H1 (cell line): ENCODE results near the gene TARS2. TPM values are rescaled to one million over a fixed set of nuclear protein-coding genes. Genes with fewer than 3 reads are reported as not detected.

ENCODE experiments used
- CTCF ChIA-PET: fragments of 300-600 bp; sonication (Branson Sonifier 250); formaldehyde crosslinking; loops from one replicate; lab custom pipeline; 2021; ENCODE audit not compliant: partially characterized antibody; lab: Charles Lee
- POLR2A ChIA-PET: fragments of 300-600 bp; sonication (Branson Sonifier 250); formaldehyde crosslinking; loops from one replicate; lab custom pipeline; 2021; ENCODE audit warnings: inconsistent platforms; ENCODE audit not compliant: partially characterized antibody; lab: Charles Lee
- DNase-seq, 2 experiments: peaks; one replicate each; pipeline versions ENCODE4 v3.0.0 to v3.0.0-alpha.2; 2010 to 2022; ENCODE audit warnings: low spot score in 2 of 2, low read depth in 1 of 2, mixed read lengths in 1 of 2
- FAIRE-seq: peaks from 2 replicates; lab custom pipeline; 2011; peaks lifted over from hg19 to GRCh38; lab: Jason Lieb, UNC
- H2AFZ ChIP-seq: 2 replicates; pipeline ENCODE4 v1.8.1; 2012; ENCODE audit warnings: low read length, inconsistent platforms
- H2AK5ac ChIP-seq: 2 replicates; pipeline ENCODE4 v1.6.1; 2013; ENCODE audit warnings: low read depth, low read length
- H2BK120ac ChIP-seq: replicated peaks from 2 replicates; pipeline ENCODE3; 2013; ENCODE audit warnings: low read depth, low read length, inconsistent platforms
- H2BK12ac ChIP-seq: 2 replicates; pipeline ENCODE4 v1.6.1; 2013; ENCODE audit warnings: low read depth, low read length
- H2BK15ac ChIP-seq: 2 replicates; pipeline ENCODE4 v1.6.1; 2013; ENCODE audit warnings: low read length
- H2BK20ac ChIP-seq: 2 replicates; pipeline ENCODE4 v1.6.1; 2013; ENCODE audit warnings: low read length
- H2BK5ac ChIP-seq: 2 replicates; pipeline ENCODE4 v1.6.1; 2013; ENCODE audit warnings: low read depth, low read length
- H3K14ac ChIP-seq: 2 replicates; pipeline ENCODE4 v1.6.1; 2013; ENCODE audit warnings: inconsistent platforms; ENCODE audit not compliant: insufficient read length
- H3K18ac ChIP-seq: 2 replicates; pipeline ENCODE4 v1.6.1; 2013; ENCODE audit warnings: low read length; ENCODE audit errors: extremely low read depth
- H3K23ac ChIP-seq: 2 replicates; pipeline ENCODE4 v1.6.1; 2013; ENCODE audit warnings: inconsistent platforms; ENCODE audit not compliant: insufficient read length
- H3K23me2 ChIP-seq: 2 replicates; pipeline ENCODE4 v1.6.1; 2013; ENCODE audit warnings: low read depth, low read length
- H3K27ac ChIP-seq: 2 replicates; pipeline ENCODE4 v1.6.1; 2011; ENCODE audit warnings: low read depth, low read length, inconsistent platforms
- H3K27me3 ChIP-seq, 4 experiments: replicated peaks in 1 of 4; 1 replicate in 1 of 4; 2 replicates in 3 of 4; pipeline versions ENCODE4 v1.6.1 to v1.8.1; 2011 to 2013; ENCODE audit warnings: low read length in 3 of 4, mild to moderate bottlenecking in 3 of 4, inconsistent platforms in 2 of 4, mixed read lengths in 2 of 4, moderate library complexity in 1 of 4; ENCODE audit not compliant: control insufficient read depth in 3 of 4, insufficient read depth in 3 of 4; ENCODE audit errors: extremely low read depth in 1 of 4
- H3K36me3 ChIP-seq, 4 experiments: 2 replicates each; pipeline versions ENCODE4 v1.6.1 to v1.8.1; 2011 to 2013; ENCODE audit warnings: mild to moderate bottlenecking in 4 of 4, low read length in 3 of 4, moderate library complexity in 2 of 4, control low read depth in 1 of 4, inconsistent platforms in 1 of 4; ENCODE audit not compliant: insufficient read depth in 4 of 4, control insufficient read depth in 2 of 4
- H3K4ac ChIP-seq: replicated peaks from 2 replicates; pipeline ENCODE3; 2013; ENCODE audit warnings: low read length, low read depth, mixed read lengths, inconsistent platforms; ENCODE audit not compliant: insufficient read length
- H3K4me1 ChIP-seq, 4 experiments: replicated peaks in 1 of 4; 1 replicate in 1 of 4; 2 replicates in 3 of 4; pipeline versions ENCODE4 v1.6.1 to v1.8.1; 2011 to 2013; ENCODE audit warnings: low read length in 3 of 4, inconsistent platforms in 2 of 4, mixed read lengths in 1 of 4; ENCODE audit not compliant: insufficient read depth in 4 of 4, control insufficient read depth in 3 of 4
- H3K4me2 ChIP-seq, 2 experiments: 2 replicates each; pipeline versions ENCODE4 v1.6.1 to v1.8.1; 2011 to 2013; ENCODE audit warnings: low read depth in 2 of 2, low read length in 2 of 2, control low read depth in 1 of 2, inconsistent platforms in 1 of 2, mild to moderate bottlenecking in 1 of 2; ENCODE audit not compliant: insufficient read depth in 1 of 2
- H3K4me3 ChIP-seq, 4 experiments: fragments of 200-600, 300-600 bp in 1 of 4; sonication (generic), shearing (Covaris generic), sonication (Bioruptor Twin) in 1 of 4; 2 replicates each; pipeline versions ENCODE4 v1.5.1 to v1.8.1; 2011 to 2016; ENCODE audit warnings: low read length in 4 of 4, low read depth in 3 of 4, control low read depth in 2 of 4, inconsistent platforms in 2 of 4, mild to moderate bottlenecking in 2 of 4, mixed read lengths in 1 of 4, moderate library complexity in 1 of 4; ENCODE audit not compliant: insufficient read depth in 2 of 4; ENCODE audit errors: extremely low read depth in 1 of 4
- H3K56ac ChIP-seq: replicated peaks from 2 replicates; pipeline ENCODE3; 2013; ENCODE audit warnings: low read depth, mild to moderate bottlenecking, mixed read lengths, low read length, inconsistent platforms; ENCODE audit not compliant: insufficient read length
- H3K79me1 ChIP-seq: 2 replicates; pipeline ENCODE4 v1.6.1; 2013; ENCODE audit warnings: low read depth, low read length, control low read depth
- H3K79me2 ChIP-seq, 2 experiments: 2 replicates each; pipeline versions ENCODE4 v1.6.1 to v1.8.1; 2012 to 2013; ENCODE audit warnings: low read length in 2 of 2, mild to moderate bottlenecking in 2 of 2, inconsistent platforms in 1 of 2; ENCODE audit not compliant: insufficient read depth in 2 of 2, control insufficient read depth in 1 of 2
- H3K9ac ChIP-seq, 4 experiments: replicated peaks in 1 of 4; 1 replicate in 1 of 4; 2 replicates in 3 of 4; pipeline versions ENCODE4 v1.6.1 to v1.8.1; 2011 to 2013; ENCODE audit warnings: low read depth in 3 of 4, low read length in 3 of 4, control low read depth in 2 of 4, mild to moderate bottlenecking in 2 of 4, moderate library complexity in 2 of 4, inconsistent platforms in 1 of 4; ENCODE audit errors: extremely low read depth in 1 of 4
- H3K9me3 ChIP-seq, 2 experiments: 2 replicates each; pipeline versions ENCODE4 v1.6.1 to v1.8.1; 2012 to 2013; ENCODE audit warnings: mild to moderate bottlenecking in 2 of 2, moderate library complexity in 2 of 2, control low read depth in 1 of 2, inconsistent platforms in 1 of 2, low read depth in 1 of 2, low read length in 1 of 2, mixed read lengths in 1 of 2; ENCODE audit not compliant: insufficient read depth in 2 of 2
- H4K20me1 ChIP-seq, 2 experiments: replicated peaks in 1 of 2; 2 replicates each; pipeline versions ENCODE3 to v1.8.1; 2011 to 2013; ENCODE audit warnings: inconsistent platforms in 2 of 2, low read length in 2 of 2, mild to moderate bottlenecking in 1 of 2; ENCODE audit not compliant: insufficient read depth in 2 of 2, control insufficient read depth in 1 of 2
- H4K5ac ChIP-seq: 2 replicates; pipeline ENCODE4 v1.6.1; 2013; ENCODE audit warnings: low read length, low read depth, mixed read lengths, inconsistent platforms; ENCODE audit not compliant: insufficient read length
- H4K8ac ChIP-seq: 2 replicates; pipeline ENCODE4 v1.8.0; 2013; ENCODE audit warnings: mild to moderate bottlenecking, moderate library complexity, low read length, inconsistent platforms; ENCODE audit not compliant: insufficient read depth; ENCODE audit errors: extremely low read depth
- H4K91ac ChIP-seq: replicated peaks from 2 replicates; pipeline ENCODE3; 2013; ENCODE audit warnings: low read length, mixed read lengths, inconsistent platforms; ENCODE audit not compliant: insufficient read length
- CEBPB ChIP-seq: IDR thresholded peaks from 2 replicates; pipeline ENCODE4 v1.6.1; 2012; ENCODE audit warnings: low read depth, low read length
- POLR2A ChIP-seq, 2 experiments: IDR thresholded peaks; 1 replicate in 1 of 2; 2 replicates in 1 of 2; pipeline ENCODE4 v1.6.1; 2011; ENCODE audit warnings: low read depth in 2 of 2, low read length in 2 of 2, mild to moderate bottlenecking in 2 of 2; ENCODE audit errors: control extremely low read depth in 1 of 2
- POU5F1 ChIP-seq: IDR thresholded peaks from 2 replicates; pipeline ENCODE4 v1.6.1; 2011; ENCODE audit warnings: low read depth, mild to moderate bottlenecking, low read length, moderate library complexity
- WGBS, 2 experiments: shearing (Covaris generic) in 1 of 2; methylation state at CpG; one replicate each; pipeline versions ENCODE4 v1.1.6 to v1.1.7; 2013 to 2015; ENCODE audit warnings: low lambda C conversion rate in 2 of 2, mixed read lengths in 2 of 2, inconsistent platforms in 1 of 2, low coverage in 1 of 2, missing lambda C conversion rate in 1 of 2; ENCODE audit not compliant: insufficient replicate concordance in 2 of 2, insufficient coverage in 1 of 2, insufficient read length in 1 of 2; ENCODE audit errors: extremely low coverage in 1 of 2, missing lambda C conversion rate in 1 of 2; 5-methylcytosine and 5-hydroxymethylcytosine counted together
- polyA plus RNA-seq, 7 experiments: library from polyadenylated mRNA; depleted of rRNA in 3 of 7; stranded (reverse) in 5 of 7; unstranded in 2 of 7; fragments of >200 nt in 5 of 7; fragments of 200-250 nt in 2 of 7; gene quantifications; 1 replicate in 5 of 7; 2 replicates in 1 of 7; 4 replicates in 1 of 7; pipeline versions ENCODE4 v1.2.1 to v1.2.3, GENCODE V29; 2011 to 2013; ENCODE audit warnings: missing spikeins in 2 of 7, mixed read lengths in 2 of 7
- total RNA-seq: library from RNA; stranded (reverse); fragmentation: NEBNext Ultra II Directional; extraction: Animal tissue kit (Norgen Biotek cat#: 25700); gene quantifications from 2 replicates; pipeline ENCODE4 v1.2.1, GENCODE V29; 2021

Gene TARS2
- total and polyA plus RNA-seq, 2 of the 8 experiments (the other 6 are each of a cell fraction or from before 2014, with no cell fraction given), result 38.9 to 39.1 TPM

GRCh38 chr1:150552128-150552910 is 65.1 kb downstream of the TARS2 start:
- peaks cover 0 to 4% (median 2%) of the 10 kb centered on the region in 4 experiments; a peak in 2 of 8 replicates for H3K36me3 ChIP-seq
- H3K56ac ChIP-seq, result no peak overlapping the region
- no peak overlapping the region for H3K27ac ChIP-seq
- no peaks in the 10 kb centered on the region for H3K79me2 ChIP-seq
- no peak overlapping the region for H2AK5ac ChIP-seq
- H2BK15ac ChIP-seq, result peak overlapping the region; percentile 40; the same call in 1 of the 2 replicates
- no peak overlapping the region for H2BK20ac ChIP-seq
- H3K4me1 ChIP-seq, result peaks cover 2 to 21% (median 12%) of the 10 kb centered on the region in 4 experiments
- CTCF ChIA-PET, result interaction anchor here (0.6 to 6.3 kb wide), 5 partner anchors 8 to 973 kb away, joined by 4 to 65 read pairs (median 5); no protein-coding TSS in a partner anchor
- POLR2A ChIA-PET, result interaction anchor here (1.2 to 43.7 kb wide), 5 partner anchors 9 to 188 kb away, joined by 7 to 1380 read pairs (median 79); partner anchors contain the start of genes ENSA, MCL1 and RPRD2
- 0 out of 2 replicates have a peak, but pooled peaks cover 3% of the 10 kb centered on the region for H3K79me1 ChIP-seq
- peaks cover 1 to 4% of the 10 kb centered on the region in 2 experiments for H4K20me1 ChIP-seq
- H3K4ac ChIP-seq, result no peak overlapping the region
- H2BK5ac ChIP-seq, result 0 out of 2 replicates have a peak overlapping the region, but pooled peaks have one; percentile 15
- no peak overlapping the region for H2AFZ ChIP-seq
- H3K9ac ChIP-seq, result no peak overlapping the region
- peak overlapping the region; percentile 43 for H2BK120ac ChIP-seq
- H4K5ac ChIP-seq, result no peak overlapping the region
- peaks cover 0 to 17% (median 9%) of the 10 kb centered on the region in 4 experiments; a peak in 5 of 7 replicates for H3K27me3 ChIP-seq
- H3K4me3 ChIP-seq, result no peak overlapping the region
- no peak overlapping the region; a peak in 1 of 4 replicates for H3K4me2 ChIP-seq
- H3K18ac ChIP-seq, result no peak overlapping the region; the same call in 1 of the 2 replicates
- peaks cover 5% of the 10 kb centered on the region; the same call in 1 of the 2 replicates for H3K23me2 ChIP-seq
- H3K9me3 ChIP-seq, result no peaks in the 10 kb centered on the region
- 72% methylated on average over 12 of the region's 13 CpGs; no CpG with 5 or more reads in 1 of the 2 experiments for WGBS, 2 experiments
- H4K8ac ChIP-seq, result no peak overlapping the region
- no peak for FAIRE-seq
- H3K23ac ChIP-seq, result no peak overlapping the region
- TF ChIP-seq POLR2A (IDR thresholded peaks at IDR 0.05; ENCODE audit: control extremely low read depth in 1 of 2, low read depth in 2 of 2, low read length in 2 of 2), result peak in 1 of 2 experiments; percentile 46; a peak in 1 of 3 replicates
- TF ChIP-seq CEBPB, result peak; percentile 61
- TF ChIP-seq POU5F1, result no peak
- TF ChIP-seq, all 59 proteins: peak for 2
- Histone ChIP-seq H4K91ac (no peak overlapping the region), H3K14ac (no peak overlapping the region), H2BK12ac (peak overlapping the region; percentile 68; the same call in 1 of the 2 replicates)
- DNase-seq, result no peak
